Tibial nerve (tissue), 4 donors: ENCODE data around the gene RBM20. TPM values are rescaled to one million over a fixed set of nuclear protein-coding genes. Genes with fewer than 3 reads are reported as not detected.

Source experiments
- DNase-seq, 2 donors: peaks; one replicate each; pipeline ENCODE4 v3.0.0-alpha.2; 2019; ENCODE audit warnings: low spot score in 2 of 2
- H3K27ac ChIP-seq, 4 donors: fragments of 200-600 bp; sonication (generic) in 3 of 4; one replicate each; pipeline ENCODE4 v1.5.1; 2017 to 2019; ENCODE audit warnings: mild to moderate bottlenecking in 1 of 4
- H3K27me3 ChIP-seq, 2 donors: fragments of 200-600 bp; sonication (generic) in 1 of 2; one replicate each; pipeline versions ENCODE4 v1.5.1 to v1.6.0; 2017 to 2019
- H3K36me3 ChIP-seq, 3 donors: fragments of 200-600 bp; sonication (generic); one replicate each; pipeline ENCODE4 v1.5.1; 2018 to 2019
- H3K4me1 ChIP-seq, 4 donors: fragments of 200-600 bp; sonication (generic) in 3 of 4; one replicate each; pipeline ENCODE4 v1.5.1; 2017 to 2019
- H3K4me3 ChIP-seq, 4 donors: fragments of 200-600 bp; sonication (generic) in 3 of 4; one replicate each; pipeline ENCODE4 v1.5.1; 2017 to 2019; ENCODE audit warnings: mild to moderate bottlenecking in 1 of 4, moderate library complexity in 1 of 4
- H3K9me3 ChIP-seq, 4 donors: fragments of 200-600 bp; sonication (generic) in 3 of 4; one replicate each; pipeline ENCODE4 v1.5.1; 2017 to 2019
- CTCF ChIP-seq, 5 experiments: fragments of 200-600 bp in 3 of 5; fragments of 450-650 bp in 2 of 5; sonication (generic) in 3 of 5; IDR thresholded peaks; one replicate each; pipeline ENCODE4 v1.5.1; 2016 to 2019; ENCODE audit warnings: antibody characterized with exemption in 5 of 5, mild to moderate bottlenecking in 3 of 5, moderate library complexity in 2 of 5
- EP300 ChIP-seq, 2 donors: sonication (generic); formaldehyde crosslinking; IDR thresholded peaks; one replicate each; pipeline ENCODE4 v1.6.1; 2017; ENCODE audit warnings: antibody characterized with exemption in 2 of 2, mild to moderate bottlenecking in 1 of 2
- POLR2A ChIP-seq, 2 donors: fragments of 450-650 bp; IDR thresholded peaks; one replicate each; pipeline ENCODE4 v1.6.1; 2017; ENCODE audit warnings: antibody characterized with exemption in 2 of 2, mild to moderate bottlenecking in 2 of 2, moderate library complexity in 2 of 2
- WGBS, 2 donors: methylation state at CpG; one replicate each; pipeline ENCODE4 v1.1.5; 2018; 5-methylcytosine and 5-hydroxymethylcytosine counted together
- total RNA-seq, 4 donors: library from RNA; depleted of rRNA; stranded (reverse); fragments of >200 nt; gene quantifications; one replicate each; pipeline ENCODE4 v1.1.0, GENCODE V29; 2016

RBM20 gene
- total RNA-seq, 4 donors from 2014 or later: 1.3 to 8.7 (median 2.7) TPM

GRCh38 chr10:110821508-110821907 lies 177.4 kb downstream of the RBM20 start:
- TF ChIP-seq CTCF (IDR thresholded peaks at IDR 0.05): no peak
- TF ChIP-seq EP300 (IDR thresholded peaks at IDR 0.05): peak in 1 of 2 donors; percentile 23
- TF ChIP-seq POLR2A (IDR thresholded peaks at IDR 0.05): no peak
- Histone ChIP-seq H3K4me1 (peaks cover 0 to 47% (median 0%) of the 10 kb centered on the region in 4 donors), H3K36me3 (no peaks in the 10 kb centered on the region), H3K9me3 (no peaks in the 10 kb centered on the region), H3K27ac (peak overlapping the region in 1 of 4 donors; percentile 3), H3K27me3 (no peaks in the 10 kb centered on the region), H3K4me3 (no peak overlapping the region)
- peak in 1 of 2 donors; percentile 41 for DNase-seq
- 67 to 79% methylated on average over 7 of the region's 7 CpGs for WGBS, 2 donors

GRCh38 chr10:110822035-110822711 lies 178.0 kb downstream of the RBM20 start:
- no peak for DNase-seq
- TF ChIP-seq POLR2A (IDR thresholded peaks at IDR 0.05) (no peak), EP300 (IDR thresholded peaks at IDR 0.05) (no peak), CTCF (IDR thresholded peaks at IDR 0.05) (no peak)
- Histone ChIP-seq H3K36me3 (no peaks in the 10 kb centered on the region), H3K4me3 (no peak overlapping the region), H3K4me1 (peaks cover 0 to 49% (median 0%) of the 10 kb centered on the region in 4 donors), H3K9me3 (no peaks in the 10 kb centered on the region), H3K27me3 (no peaks in the 10 kb centered on the region), H3K27ac (peak overlapping the region in 3 of 4 donors; percentile 1 to 62 (median 33))
- 42 to 57% methylated on average over 4 of the region's 4 CpGs for WGBS, 2 donors

GRCh38 chr10:110822712-110823311 lies 178.7 kb downstream of the RBM20 start:
- peaks cover 0 to 55% (median 0%) of the 10 kb centered on the region in 4 donors for H3K4me1 ChIP-seq
- H3K27ac ChIP-seq: peak overlapping the region in 2 of 4 donors; percentile 33 to 62
- 59 to 62% methylated on average over 8 of the region's 8 CpGs for WGBS, 2 donors
- H3K4me3 ChIP-seq: no peak overlapping the region
- DNase-seq: no peak
- no peaks in the 10 kb centered on the region for H3K27me3 ChIP-seq
- no peaks in the 10 kb centered on the region for H3K36me3 ChIP-seq
- TF ChIP-seq EP300 (IDR thresholded peaks at IDR 0.05) (no peak), CTCF (IDR thresholded peaks at IDR 0.05) (no peak), POLR2A (IDR thresholded peaks at IDR 0.05) (no peak)
- no peaks in the 10 kb centered on the region for H3K9me3 ChIP-seq

GRCh38 chr10:110824152-110824441 lies 180.0 kb downstream of the RBM20 start:
- TF ChIP-seq POLR2A (IDR thresholded peaks at IDR 0.05) (no peak), EP300 (IDR thresholded peaks at IDR 0.05) (no peak), CTCF (IDR thresholded peaks at IDR 0.05) (no peak)
- H3K9me3 ChIP-seq: no peaks in the 10 kb centered on the region
- no peak for DNase-seq
- H3K27me3 ChIP-seq: no peaks in the 10 kb centered on the region
- H3K4me3 ChIP-seq: no peak overlapping the region
- WGBS, 2 donors: 32 to 46% methylated on average over 1 of the region's 1 CpG
- no peak overlapping the region for H3K27ac ChIP-seq
- peaks cover 0 to 50% (median 0%) of the 10 kb centered on the region in 4 donors for H3K4me1 ChIP-seq
- no peaks in the 10 kb centered on the region for H3K36me3 ChIP-seq

- Histone ChIP-seq H3K9me3 (no peaks in the 10 kb centered on the region), H3K4me1 (peaks cover 0 to 44% (median 0%) of the 10 kb centered on the region in 4 donors), H3K4me3 (no peak overlapping the region), H3K27ac (no peak overlapping the region), H3K36me3 (no peaks in the 10 kb centered on the region), H3K27me3 (no peaks in the 10 kb centered on the region)
- no peak for TF ChIP-seq POLR2A (IDR thresholded peaks at IDR 0.05)
- no peak for TF ChIP-seq CTCF (IDR thresholded peaks at IDR 0.05)
- TF ChIP-seq EP300 (IDR thresholded peaks at IDR 0.05): no peak
- no peak for DNase-seq
- WGBS, 2 donors: 75 to 76% methylated on average over 5 of the region's 5 CpGs
Measured at GRCh38 chr10:110824660-110825059, 180.5 kb downstream of the RBM20 start.
